Stimulated activated CD4-positive, alpha-beta T cell treated with anti-CD3 and anti-CD28 coated beads, Interleukin-1b, Interleukin-23, amount 100 ng/mL, for 1 hour (primary cell): Measurements from ENCODE around the gene UQCRQ.

Source experiments
- DNase-seq, 2 donors: peaks; one replicate each; pipeline ENCODE4 v3.0.0-alpha.2; 2020; ENCODE audit warnings: low read depth in 2 of 2

The UQCRQ gene

GRCh38 chr5:132870801-132871200 is 4.4 kb downstream of the UQCRQ start:
- no peak for DNase-seq

- DNase-seq = no peak
Observed at GRCh38 chr5:132871459-132872284, 5.2 kb downstream of the UQCRQ start.

GRCh38 chr5:132872788-132873118 is 6.3 kb downstream of the UQCRQ start:
- no peak for DNase-seq

- DNase-seq = no peak
Observed at GRCh38 chr5:132873119-132873929, 6.9 kb downstream of the UQCRQ start, which contains the start of gene LEAP2. Gene LEAP2, plus strand, starts transcription at chr5:132873668. Its CDS starts 27 bp downstream, at chr5:132873695.

GRCh38 chr5:132873930-132874271 is 7.5 kb downstream of the UQCRQ start:
- no peak for DNase-seq

- no peak for DNase-seq
Observed at GRCh38 chr5:132876020-132876759, 9.7 kb downstream of the UQCRQ start.

- DNase-seq = no peak
Observed at GRCh38 chr5:132877466-132877865, 11.0 kb downstream of the UQCRQ start.

GRCh38 chr5:132877938-132878337 is 11.5 kb downstream of the UQCRQ start:
- DNase-seq = no peak

GRCh38 chr5:132883261-132883834 is 16.9 kb downstream of the UQCRQ start:
- no peak for DNase-seq

GRCh38 chr5:132884548-132884947 is 18.1 kb downstream of the UQCRQ start:
- DNase-seq = no peak

- DNase-seq = no peak
Observed at GRCh38 chr5:132886064-132886823, 19.8 kb downstream of the UQCRQ start.

- no peak for DNase-seq
Observed at GRCh38 chr5:132887283-132887682, 20.8 kb downstream of the UQCRQ start.

GRCh38 chr5:132889501-132889900 is 23.1 kb downstream of the UQCRQ start:
- DNase-seq = no peak

GRCh38 chr5:132890817-132891216 is 24.4 kb downstream of the UQCRQ start:
- DNase-seq = no peak

GRCh38 chr5:132895719-132896305 is 29.4 kb downstream of the UQCRQ start:
- no peak for DNase-seq

GRCh38 chr5:132896685-132897084 is 30.2 kb downstream of the UQCRQ start:
- DNase-seq = no peak

GRCh38 chr5:132898094-132898493 is 31.7 kb downstream of the UQCRQ start:
- no peak for DNase-seq

GRCh38 chr5:132901036-132901435 is 34.6 kb downstream of the UQCRQ start:
- no peak for DNase-seq

GRCh38 chr5:132901730-132902129 is 35.3 kb downstream of the UQCRQ start:
- DNase-seq = no peak

- DNase-seq = no peak
Observed at GRCh38 chr5:132905938-132906337, 39.5 kb downstream of the UQCRQ start.

- no peak for DNase-seq
Observed at GRCh38 chr5:132907161-132907560, 40.7 kb downstream of the UQCRQ start.
